Stimulated activated CD4-positive, alpha-beta T cell treated with anti-CD3 and anti-CD28 coated beads, Interleukin-1b, Interleukin-23, amount 100 ng/mL, for 1 hour (primary cell): ENCODE results near the gene CFC1.
"Not testable (repeated sequence)": the region's sequence is repeated elsewhere in the genome, so short reads cannot be mapped to it uniquely, and the experiment has no call there.

Experiments
- DNase-seq, 2 donors: peaks; one replicate each; pipeline ENCODE4 v3.0.0-alpha.2; 2020; ENCODE audit warnings: low read depth in 2 of 2

Gene CFC1

DNA sequence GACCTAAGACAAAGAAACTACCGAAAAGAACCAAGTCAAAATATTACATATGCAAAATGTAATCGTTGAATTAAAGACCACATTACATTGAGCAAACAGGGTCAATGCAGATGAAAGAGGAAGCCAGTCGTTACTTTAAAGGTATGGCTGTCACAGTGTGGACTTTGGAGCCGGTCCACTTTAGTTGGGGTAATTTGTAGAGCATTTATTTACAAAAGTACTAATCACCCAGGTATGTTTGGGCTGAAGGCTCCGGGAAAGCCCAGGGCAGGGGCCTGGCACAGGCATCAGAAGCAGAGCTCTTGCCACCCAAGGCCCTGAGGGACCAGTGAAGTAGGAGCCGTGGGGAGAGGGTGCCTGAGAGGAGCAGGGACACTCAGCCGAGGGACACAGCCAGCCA, 15.8 kb downstream of the CFC1 start:
- not testable (repeated sequence) for DNase-seq

DNA sequence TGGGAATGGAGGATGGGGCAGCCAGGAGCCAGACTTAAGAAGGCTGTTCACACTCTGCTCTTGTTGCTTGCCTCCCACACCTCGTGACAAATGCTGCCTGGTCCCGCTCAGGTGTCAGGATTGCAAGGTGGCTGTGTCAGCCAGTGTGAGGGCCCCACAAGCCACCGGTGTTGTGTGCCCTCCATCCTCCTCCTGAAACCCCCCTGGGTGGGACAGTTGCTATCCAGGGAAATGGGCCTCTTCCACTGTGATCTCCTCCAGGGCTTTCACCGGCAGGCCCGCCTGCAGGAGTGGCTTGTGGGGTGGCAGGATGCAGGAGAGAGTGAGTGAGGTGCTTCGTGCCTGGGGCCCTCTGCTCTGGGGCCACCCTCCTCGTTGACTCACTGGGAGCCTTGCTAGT, 16.4 kb downstream of the CFC1 start:
- DNase-seq: not testable (repeated sequence)

DNA sequence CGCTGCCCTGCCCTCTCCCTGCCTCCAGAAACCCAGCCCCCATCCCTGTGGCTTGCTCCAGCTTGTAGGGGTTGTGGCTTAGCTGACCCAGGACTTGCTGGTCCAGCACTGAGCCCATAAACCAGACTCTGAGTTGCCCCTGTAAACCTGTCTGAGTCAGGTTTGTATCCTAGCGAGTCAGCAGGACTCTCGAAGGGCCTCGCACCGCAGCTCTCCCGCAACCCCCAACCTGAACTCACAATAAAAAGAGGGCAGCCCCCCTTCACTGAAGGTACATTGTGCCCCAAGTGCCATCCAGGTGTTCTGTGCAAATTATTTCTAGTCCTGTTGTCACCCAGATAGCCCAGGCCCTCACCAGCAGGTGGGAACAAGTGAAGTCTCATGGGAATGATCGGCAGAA, 17.9 kb downstream of the CFC1 start:
- not testable (repeated sequence) for DNase-seq

DNA sequence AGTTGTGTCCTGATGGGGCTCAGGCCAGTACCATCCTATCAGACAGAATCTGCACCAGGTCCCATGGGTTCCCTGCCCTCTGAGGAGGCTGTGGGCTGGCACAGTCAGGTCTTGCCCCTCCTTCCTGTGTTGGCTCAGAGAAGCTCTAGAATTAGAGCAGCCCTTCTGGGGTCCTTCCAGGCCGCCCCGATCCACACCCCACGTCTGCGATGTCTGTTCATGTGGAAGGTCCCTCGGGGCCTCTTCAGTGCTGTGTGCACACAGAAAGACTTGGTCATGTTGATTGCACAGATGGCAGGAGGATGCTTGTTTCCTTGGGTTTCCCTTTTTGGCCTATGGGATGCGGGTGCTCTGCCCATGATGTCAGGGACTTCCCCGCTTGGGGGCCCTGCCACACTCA, 20.3 kb downstream of the CFC1 start:
- not testable (repeated sequence) for DNase-seq

DNA sequence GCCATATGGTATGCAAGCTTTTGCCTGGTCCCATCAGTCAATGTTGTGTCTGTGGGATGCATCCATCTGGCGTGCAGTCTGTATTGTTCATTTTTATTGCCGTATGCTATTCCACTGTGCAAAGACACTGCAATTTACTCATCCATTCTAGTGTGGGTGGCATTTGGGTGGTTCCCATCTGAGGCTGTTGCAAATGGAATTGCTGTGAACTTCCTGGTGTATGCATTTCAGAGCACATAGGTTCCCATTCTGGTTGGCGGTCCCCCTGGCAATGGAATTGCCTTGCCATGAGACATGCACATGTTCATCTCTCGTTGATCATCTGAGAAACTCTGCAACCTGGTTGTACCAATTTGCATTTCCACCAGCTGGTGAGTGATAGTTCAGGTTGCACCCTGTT, 21.8 kb downstream of the CFC1 start:
- not testable (repeated sequence) for DNase-seq

DNA sequence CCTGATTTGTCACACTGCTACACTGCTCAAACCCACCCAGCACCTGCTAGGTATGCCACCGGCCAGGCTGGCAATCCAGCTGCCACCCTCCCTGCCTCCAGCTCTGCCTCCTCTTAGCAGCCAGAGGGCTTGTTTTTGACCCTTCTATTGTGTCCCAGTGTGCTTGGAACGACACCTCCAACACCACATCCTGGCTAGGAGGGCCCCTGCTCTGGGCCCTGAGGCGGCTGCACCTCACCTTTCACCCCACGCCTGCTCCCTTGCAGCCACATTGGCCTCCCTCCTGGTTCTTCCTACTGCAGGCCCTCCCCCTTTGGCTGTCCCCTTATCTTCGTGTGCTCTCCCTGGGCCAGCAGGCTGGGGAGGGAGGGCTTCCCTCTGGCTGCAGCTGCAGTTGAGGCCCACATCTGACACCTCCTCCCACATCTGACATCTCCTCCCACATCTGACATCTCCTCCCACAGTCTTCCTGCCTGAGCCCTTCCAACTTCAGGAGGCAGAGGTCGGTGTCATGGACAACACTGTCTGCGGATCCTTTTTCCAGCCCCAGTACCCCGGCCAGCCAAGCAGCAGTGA, 23.1 kb downstream of the CFC1 start:
- not testable (repeated sequence) for DNase-seq

DNA sequence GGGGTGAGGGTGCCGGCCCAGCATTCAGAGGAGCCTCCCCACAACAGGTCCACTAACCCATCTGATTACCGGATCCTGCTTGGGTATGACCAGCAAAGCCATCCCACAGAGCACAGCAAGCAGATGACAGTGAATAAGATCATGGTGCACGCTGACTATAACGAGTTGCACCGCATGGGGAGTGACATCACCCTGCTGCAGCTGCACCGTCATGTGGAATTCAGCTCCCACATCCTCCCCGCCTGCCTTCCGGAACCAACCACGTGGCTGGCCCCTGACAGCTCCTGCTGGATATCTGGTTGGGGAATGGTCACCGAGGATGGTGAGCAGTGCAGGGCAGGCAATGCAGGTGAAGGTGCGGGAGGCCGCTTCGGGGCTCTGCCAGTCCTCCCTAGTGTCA, 25.1 kb downstream of the CFC1 start:
- not testable (repeated sequence) for DNase-seq

DNA sequence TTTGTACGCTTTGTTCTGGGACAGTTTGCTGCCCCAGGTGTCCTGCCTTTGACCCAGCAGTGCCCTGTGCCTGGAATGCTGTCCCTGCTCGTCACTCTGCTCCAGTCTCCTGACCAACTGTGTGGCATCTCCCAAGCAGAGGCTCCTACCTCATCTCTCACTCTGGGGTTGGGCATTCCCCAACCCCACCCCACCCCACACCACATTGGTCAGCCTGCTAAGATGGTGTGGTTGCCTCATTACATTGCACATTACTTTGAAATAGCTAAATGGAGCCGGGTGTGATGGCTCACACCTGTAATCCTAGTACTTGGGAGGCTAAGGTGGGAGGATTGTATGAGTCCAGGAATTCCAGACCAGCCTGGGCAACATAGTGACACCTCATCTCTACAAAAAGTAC, 27.4 kb downstream of the CFC1 start:
- not testable (repeated sequence) for DNase-seq

DNA sequence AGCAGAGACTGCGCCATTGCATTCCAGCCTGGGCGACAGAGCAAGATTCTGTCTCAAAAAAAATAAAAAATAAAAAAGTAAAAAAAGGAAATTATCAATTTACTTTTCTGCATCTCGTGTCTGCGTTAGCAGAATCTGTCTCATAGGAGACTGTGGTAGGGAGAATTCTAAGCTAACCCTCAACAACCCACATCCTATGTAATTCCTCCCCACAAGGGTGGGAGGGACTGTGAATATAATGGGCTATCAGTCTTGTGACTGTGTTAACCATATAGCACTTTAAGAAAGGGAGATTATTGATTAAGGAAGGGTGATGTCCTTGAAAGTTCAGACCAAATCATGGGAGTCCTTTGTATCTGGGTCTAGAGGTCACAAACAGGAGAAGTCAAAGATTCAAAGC, 33.2 kb downstream of the CFC1 start:
- DNase-seq: not testable (repeated sequence)

DNA sequence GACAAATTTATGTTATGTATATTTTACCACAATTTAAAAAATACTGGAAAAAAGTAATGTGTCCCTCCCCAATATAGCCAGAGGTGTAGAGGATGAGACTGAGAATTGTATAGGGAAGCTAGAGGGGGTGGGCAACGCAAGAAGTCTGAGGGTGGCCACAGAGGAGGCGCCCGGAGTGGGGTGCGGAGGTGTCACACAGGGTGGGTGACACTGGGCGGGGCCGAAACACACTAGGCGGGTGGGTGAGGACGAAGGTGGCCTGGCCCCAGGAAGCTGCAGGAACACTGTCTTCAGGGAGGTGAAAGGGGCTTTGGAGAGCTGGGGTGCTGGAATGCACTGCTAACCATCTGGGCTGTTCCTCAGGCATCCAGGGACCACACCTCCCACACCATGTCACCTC, 42.9 kb downstream of the CFC1 start:
- not testable (repeated sequence) for DNase-seq

DNA sequence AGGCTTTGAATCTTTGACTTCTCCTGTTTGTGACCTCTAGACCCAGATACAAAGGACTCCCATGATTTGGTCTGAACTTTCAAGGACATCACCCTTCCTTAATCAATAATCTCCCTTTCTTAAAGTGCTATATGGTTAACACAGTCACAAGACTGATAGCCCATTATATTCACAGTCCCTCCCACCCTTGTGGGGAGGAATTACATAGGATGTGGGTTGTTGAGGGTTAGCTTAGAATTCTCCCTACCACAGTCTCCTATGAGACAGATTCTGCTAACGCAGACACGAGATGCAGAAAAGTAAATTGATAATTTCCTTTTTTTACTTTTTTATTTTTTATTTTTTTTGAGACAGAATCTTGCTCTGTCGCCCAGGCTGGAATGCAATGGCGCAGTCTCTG, 45.2 kb downstream of the CFC1 start:
- DNase-seq: not testable (repeated sequence)

DNA sequence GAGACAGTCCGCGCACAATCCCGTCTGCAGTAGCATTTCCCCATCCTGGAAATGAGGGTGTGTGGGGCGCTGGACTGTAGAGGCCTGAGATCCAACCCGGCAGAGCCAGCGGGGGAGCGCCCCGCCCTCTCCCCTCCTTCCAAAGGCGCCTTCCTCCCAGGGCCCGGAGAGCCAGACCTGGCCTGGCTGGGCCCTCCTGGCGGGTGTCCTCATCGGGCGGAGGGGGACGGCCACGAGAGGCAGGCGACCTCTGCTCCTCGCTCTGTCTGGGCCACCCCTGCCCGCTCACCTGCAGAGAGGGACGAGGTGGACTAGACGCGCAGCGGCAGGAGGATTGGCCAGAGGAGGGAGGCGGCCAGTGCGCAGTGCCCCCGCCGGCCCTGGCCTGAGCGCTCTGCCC, 49.9 kb downstream of the CFC1 start:
- not testable (repeated sequence) for DNase-seq

DNA sequence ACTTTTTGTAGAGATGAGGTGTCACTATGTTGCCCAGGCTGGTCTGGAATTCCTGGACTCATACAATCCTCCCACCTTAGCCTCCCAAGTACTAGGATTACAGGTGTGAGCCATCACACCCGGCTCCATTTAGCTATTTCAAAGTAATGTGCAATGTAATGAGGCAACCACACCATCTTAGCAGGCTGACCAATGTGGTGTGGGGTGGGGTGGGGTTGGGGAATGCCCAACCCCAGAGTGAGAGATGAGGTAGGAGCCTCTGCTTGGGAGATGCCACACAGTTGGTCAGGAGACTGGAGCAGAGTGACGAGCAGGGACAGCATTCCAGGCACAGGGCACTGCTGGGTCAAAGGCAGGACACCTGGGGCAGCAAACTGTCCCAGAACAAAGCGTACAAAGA, 51.0 kb downstream of the CFC1 start:
- not testable (repeated sequence) for DNase-seq

DNA sequence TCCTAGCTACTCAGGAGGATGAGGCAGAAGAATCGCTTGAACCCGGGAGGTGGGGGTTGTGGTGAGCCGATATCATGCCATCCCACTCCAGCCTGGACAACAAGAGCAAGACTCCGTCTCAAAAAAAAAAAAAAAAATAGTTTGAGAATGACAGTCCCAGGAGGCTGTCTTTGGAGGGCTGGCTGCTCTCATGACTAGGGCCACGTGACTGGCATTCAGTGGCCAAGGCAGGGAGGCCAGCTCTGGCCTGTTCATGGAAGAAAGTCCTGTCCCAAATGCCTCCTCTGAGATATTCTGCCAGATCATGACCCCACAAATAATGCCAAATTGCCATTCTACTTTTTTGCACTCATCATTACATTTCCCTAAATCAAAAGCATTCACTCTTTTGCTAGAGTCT, 54.4 kb downstream of the CFC1 start:
- DNase-seq: not testable (repeated sequence)

DNA sequence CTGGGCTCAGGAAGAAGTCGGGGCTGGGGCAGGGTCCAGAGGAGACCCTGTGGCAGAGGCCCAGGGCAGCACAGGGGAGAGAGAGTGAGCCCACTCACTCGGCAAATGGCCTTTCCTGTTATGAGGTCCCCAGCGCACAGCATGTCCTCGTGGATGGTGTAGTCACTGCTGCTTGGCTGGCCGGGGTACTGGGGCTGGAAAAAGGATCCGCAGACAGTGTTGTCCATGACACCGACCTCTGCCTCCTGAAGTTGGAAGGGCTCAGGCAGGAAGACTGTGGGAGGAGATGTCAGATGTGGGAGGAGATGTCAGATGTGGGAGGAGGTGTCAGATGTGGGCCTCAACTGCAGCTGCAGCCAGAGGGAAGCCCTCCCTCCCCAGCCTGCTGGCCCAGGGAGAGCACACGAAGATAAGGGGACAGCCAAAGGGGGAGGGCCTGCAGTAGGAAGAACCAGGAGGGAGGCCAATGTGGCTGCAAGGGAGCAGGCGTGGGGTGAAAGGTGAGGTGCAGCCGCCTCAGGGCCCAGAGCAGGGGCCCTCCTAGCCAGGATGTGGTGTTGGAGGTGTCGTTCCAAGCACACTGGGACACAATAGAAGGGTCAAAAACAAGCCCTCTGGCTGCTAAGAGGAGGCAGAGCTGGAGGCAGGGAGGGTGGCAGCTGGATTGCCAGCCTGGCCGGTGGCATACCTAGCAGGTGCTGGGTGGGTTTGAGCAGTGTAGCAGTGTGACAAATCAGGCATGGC, 55.4 kb downstream of the CFC1 start:
- DNase-seq: not testable (repeated sequence)

DNA sequence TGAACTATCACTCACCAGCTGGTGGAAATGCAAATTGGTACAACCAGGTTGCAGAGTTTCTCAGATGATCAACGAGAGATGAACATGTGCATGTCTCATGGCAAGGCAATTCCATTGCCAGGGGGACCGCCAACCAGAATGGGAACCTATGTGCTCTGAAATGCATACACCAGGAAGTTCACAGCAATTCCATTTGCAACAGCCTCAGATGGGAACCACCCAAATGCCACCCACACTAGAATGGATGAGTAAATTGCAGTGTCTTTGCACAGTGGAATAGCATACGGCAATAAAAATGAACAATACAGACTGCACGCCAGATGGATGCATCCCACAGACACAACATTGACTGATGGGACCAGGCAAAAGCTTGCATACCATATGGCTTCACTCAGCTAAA, 56.6 kb downstream of the CFC1 start:
- not testable (repeated sequence) for DNase-seq
